ENCODE measurements around the gene ARMC3.
A peak's percentile ranks its signal among the peaks of the same experiment; 100 is the strongest.

ARMC3 gene

DNA sequence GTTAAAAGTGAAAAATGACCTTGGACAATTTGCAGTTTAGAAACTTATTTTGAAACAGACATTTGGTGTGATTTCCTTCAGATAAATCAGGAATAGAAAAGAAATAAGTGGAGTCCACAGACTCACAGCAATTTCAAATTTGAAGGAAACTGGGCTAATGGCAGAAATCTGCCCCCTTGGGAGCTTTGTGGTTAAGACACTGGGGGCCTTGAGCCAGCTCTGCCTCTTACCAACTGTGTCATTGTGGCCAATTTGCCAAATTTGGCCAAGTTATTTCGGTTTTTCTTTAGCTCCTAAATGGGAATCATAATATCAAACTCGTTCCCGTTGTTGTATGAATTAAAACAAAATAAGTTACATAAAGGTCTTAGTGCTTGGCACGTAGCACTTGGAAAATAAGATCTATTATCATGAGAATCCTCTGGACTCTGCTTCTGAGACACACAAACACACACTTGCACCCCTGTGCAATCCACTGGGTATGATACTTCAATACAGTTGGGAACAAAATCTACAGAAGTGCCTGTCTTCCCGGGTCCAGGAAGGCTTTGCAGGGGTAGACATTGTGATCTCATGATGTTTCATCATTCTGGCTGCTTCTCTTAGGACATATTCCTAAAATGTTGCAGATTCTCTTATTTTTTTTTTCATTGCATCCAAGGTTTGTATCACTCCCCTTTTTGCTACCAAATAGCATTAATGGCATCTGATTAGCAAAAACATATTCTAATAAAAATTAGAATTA, 4.9 kb downstream of the ARMC3 start:
- DNase-seq, result no peak

DNA sequence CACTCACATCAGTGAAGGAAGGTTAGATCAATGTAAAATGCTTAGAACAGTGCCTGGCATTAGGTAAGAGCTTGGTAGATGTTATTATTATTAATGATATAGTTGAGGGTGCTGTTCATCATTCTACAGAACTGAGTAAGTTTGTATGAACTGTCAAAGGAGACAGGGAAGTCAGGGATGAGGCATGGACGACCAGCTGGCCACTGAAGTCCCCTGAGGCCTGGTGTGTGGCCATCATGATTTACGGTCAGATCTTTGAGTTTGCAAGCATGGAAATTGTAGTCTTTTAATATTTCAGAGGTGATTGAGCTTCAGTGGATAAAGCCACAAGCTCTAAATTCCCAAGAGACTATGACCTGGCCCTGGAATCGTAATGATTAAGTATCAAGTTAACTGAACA, 6.9 kb downstream of the ARMC3 start:
- no peak for DNase-seq

- no peak for DNase-seq
These were observed 14.6 kb downstream of the ARMC3 start for GRCh38 chr10:22942437-22942836.

GRCh38 chr10:22945934-22946673, 18.3 kb downstream of the ARMC3 start:
- no peak for DNase-seq

DNA sequence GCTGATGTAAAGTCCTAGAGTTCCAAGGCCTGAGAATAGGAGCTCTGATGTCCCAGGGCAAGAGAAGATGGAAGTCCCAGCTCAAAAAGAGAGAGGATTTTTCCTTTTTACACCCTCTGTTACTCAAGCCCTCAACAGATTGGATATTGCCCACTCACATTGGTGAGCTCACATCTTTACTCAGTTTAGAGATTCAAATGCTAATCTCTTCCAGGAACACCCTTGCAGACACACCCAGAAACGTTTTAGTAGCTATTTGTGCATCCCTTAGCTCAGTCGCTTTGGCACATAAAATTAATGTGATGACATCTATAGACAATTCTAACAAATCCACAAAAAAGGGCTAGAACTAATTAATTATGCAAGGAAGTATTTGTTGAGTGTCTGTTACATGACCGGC, 27.1 kb downstream of the ARMC3 start:
- DNase-seq, result no peak

DNA sequence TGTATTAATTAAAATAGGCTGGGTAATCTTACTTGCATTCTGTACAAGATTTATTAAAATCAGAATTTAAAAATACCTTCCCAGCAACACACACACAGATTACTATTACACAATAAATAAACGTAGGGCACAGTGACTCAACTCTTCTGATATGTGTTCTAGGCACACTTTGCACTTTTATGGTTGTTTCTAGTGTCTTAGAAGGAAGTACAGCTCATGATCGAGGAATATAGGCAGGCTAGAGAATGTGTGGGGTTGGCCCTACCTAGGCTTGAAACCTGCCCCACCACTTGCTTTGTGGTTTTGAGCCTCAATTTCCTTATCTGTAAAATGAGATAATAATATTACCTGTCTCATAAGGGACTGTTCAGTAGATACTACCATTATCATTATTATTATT, 30.5 kb downstream of the ARMC3 start:
- no peak for DNase-seq

GRCh38 chr10:22959292-22959691, 31.4 kb downstream of the ARMC3 start:
- DNase-seq, result no peak

GRCh38 chr10:22959950-22960349, 32.1 kb downstream of the ARMC3 start:
- DNase-seq, result no peak

GRCh38 chr10:22962817-22963216, 35.0 kb downstream of the ARMC3 start:
- DNase-seq, result no peak

DNA sequence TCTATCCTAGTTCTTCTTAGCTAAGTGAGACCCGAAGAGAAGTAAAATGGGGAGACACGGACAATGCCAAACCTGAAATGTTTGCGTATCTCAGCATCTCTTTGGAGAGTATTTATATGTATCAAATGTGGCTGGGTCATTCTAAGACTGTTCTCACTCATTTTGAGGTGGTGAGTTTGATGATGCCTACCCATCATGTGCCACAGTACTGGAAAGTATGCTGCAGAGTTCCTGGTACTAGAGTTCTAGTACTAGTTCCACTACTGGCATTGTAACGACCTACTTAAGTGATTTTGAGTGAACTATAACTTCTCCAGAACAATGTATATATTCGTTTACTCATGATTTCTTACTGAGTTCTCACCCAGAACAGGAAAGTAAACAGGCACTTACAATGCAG, 41.9 kb downstream of the ARMC3 start:
- no peak for DNase-seq

GRCh38 chr10:22976534-22976933, 48.7 kb downstream of the ARMC3 start:
- DNase-seq, result no peak

GRCh38 chr10:22977751-22978150, 49.9 kb downstream of the ARMC3 start:
- no peak for DNase-seq

DNA sequence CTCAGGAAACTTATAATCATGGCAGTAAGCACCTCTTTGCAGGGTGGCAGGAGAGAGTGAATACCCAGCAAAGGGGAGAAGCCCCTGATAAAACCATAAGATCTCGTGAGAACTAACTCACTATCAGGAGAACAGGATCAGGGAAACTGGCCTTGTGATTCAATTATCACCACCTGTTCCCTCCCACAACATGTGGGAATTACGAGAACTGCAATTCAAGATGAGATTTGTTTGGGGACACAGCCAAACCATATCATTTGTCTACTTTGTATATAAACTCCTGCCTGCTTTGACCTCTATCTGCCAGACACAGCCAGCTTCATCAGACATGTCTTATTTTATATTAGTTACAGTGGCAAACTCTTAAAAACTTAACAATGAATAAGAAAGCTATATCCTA, 50.4 kb downstream of the ARMC3 start:
- no peak for DNase-seq

GRCh38 chr10:22978918-22979317, 51.1 kb downstream of the ARMC3 start:
- DNase-seq, result no peak

GRCh38 chr10:22980822-22981221, 53.0 kb downstream of the ARMC3 start:
- DNase-seq, result no peak

DNA sequence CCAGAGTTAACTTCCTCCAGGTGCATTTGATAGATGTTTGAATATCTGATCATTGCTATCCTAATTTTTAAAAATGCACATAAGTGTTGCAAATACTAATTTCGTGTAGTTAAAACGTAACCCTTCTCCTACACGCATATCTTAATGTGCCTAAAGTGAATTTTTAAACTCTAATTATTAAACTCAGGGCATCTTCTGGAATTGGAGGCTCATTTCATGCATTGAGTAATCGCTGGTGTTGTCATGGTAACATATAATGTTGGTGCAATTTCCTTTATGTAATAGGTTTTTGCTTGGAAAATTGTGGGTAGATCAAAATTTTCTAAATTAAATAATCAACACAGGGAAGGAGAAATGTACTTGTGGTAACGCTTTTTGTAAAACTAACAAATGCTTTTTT, 56.2 kb downstream of the ARMC3 start:
- DNase-seq, result no peak

DNA sequence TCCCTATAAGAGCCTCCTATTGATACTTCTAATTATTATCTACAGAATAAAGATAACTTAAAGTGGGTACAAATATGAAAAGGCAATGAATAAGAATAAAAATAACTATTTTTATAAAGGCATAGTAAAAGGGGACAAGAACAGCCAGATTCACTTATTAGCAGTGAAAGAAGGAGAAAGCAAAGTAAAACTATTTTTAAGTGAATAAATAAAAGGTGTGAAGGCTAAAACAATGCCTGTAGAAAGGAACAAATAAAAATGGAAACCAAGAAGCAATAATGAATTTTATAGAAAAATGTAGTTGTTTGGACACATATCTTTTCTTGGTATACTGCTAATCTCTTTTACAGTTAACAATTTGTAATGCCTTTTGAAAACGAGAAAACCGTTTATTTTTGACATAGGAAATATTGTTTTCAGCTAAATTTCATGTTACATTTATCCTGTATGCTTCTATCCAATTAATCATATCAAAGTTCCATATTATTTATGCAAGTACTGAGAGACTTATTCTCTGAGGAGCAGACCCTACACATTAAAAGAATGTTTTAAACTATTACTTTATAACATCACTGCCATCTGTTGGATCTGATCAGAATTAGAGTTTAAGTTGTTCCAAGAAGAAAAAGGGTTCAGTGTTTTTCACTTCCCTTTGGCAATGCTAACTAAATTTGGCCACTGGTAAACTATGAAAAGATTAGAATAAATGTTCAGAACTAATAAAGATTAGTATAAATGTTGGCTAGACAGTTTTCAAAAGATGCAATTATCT, 59.1 kb downstream of the ARMC3 start:
- no peak for DNase-seq

DNA sequence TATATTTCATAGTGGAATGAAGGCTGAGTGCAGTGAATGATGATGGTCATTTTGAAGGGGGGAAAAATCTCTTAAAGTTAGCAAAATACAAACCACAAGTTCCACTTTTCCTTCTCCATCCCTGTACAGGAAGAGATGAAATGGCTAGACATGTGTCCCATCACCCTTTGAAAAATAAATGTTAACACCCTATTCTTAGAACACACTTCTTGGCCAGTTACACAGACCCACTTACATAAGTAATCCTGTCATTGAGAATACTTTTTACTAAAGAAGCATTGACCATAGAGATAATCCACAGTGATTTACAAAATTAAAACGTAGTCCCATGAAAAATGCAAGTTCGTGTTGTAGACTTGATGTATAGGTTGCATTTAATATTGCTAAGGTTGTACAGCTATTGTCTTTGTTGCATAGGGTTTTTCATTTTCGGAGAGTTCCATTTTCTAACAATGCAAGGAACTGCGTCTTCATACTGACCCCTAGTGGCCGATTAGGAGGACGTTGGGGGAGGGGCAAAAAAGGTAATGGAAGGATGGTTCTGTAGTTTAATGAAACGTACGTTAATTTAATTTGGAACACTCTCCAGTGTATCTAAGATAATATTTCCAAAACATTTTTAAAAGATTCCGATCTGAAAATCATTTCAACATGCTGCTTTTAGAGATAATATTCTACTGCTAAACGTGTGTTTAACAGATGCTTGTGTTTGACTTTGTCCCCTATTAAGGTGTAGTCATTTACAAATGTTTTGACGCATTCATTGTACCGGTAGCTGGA, 60.9 kb downstream of the ARMC3 start:
- peak; percentile 8 for DNase-seq

DNA sequence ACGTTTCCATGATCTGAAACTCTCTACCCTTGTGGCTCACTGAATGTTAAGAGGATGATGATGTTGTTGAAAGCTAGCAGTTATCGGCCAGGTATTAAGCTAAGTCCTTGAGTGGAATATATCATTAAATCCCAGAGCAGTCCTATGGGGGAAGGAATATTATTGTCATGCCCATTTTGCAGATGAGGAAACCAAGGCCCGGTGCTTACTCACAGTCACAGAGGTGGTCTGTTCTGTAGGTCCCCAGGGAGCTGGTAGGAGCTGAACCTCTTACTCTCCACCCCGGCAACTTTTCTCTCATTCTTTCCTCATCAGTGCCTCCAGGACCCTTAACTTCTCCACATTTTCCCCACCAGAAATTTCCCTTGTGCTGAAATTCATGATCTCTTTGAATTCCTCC, 62.6 kb downstream of the ARMC3 start:
- no peak for DNase-seq

- DNase-seq, result no peak
These were observed 64.2 kb downstream of the ARMC3 start for GRCh38 chr10:22992075-22992474.

GRCh38 chr10:22992621-22993020, 64.8 kb downstream of the ARMC3 start:
- DNase-seq, result no peak

- no peak for DNase-seq
These were observed 65.5 kb downstream of the ARMC3 start for GRCh38 chr10:22993314-22993713.

- DNase-seq, result no peak
These were observed 69.2 kb downstream of the ARMC3 start for GRCh38 chr10:22997096-22997495.

Measured in NCI-H1417 treated with DMSO at 0.1 percent for 48 hours (cell line).